ENCODE results near the gene PMVK.

- TF ChIP-seq CTCF (IDR thresholded peaks at IDR 0.05; ENCODE audit: poor library complexity, severe bottlenecking) (no peak), POLR2AphosphoS5 (IDR thresholded peaks at IDR 0.05) (no peak), RAD21 (conservative IDR thresholded peaks at IDR 0.05) (no peak)
These were observed 27.6 kb downstream of the PMVK start for GRCh38 chr1:154908937-154909336.
